Body of pancreas (tissue), 4 donors: ENCODE measurements around the gene C5orf15. TPM values are rescaled to one million over a fixed set of nuclear protein-coding genes. Genes with fewer than 3 reads are reported as not detected.
"Not testable (repeated sequence)": the region's sequence is repeated elsewhere in the genome, so short reads cannot be mapped to it uniquely, and the experiment has no call there.

Experiments
- ATAC-seq: fragments of 150-250 bp; one replicate; pipeline ENCODE4 v1.9.1; 2016
- DNase-seq, 4 donors: peaks; one replicate each; pipeline ENCODE4 v3.0.0-alpha.2; 2019
- H3K27ac ChIP-seq, 4 donors: fragments of 200-600 bp; sonication (generic); 1 replicate in 3 of 4; 2 replicates in 1 of 4; pipeline versions ENCODE4 v1.5.1 to v1.6.1; 2016 to 2019; ENCODE audit warnings: mild to moderate bottlenecking in 1 of 4, mixed read lengths in 1 of 4, moderate library complexity in 1 of 4
- H3K27me3 ChIP-seq, 2 donors: fragments of 200-600 bp; sonication (generic); one replicate each; pipeline ENCODE4 v1.6.0; 2016; ENCODE audit warnings: mild to moderate bottlenecking in 1 of 2
- H3K36me3 ChIP-seq, 2 donors: fragments of 200-600 bp; sonication (generic); replicated peaks in 1 of 2; 2 replicates each; pipeline ENCODE4 v1.5.1; 2016; ENCODE audit warnings: low read depth in 2 of 2; ENCODE audit not compliant: insufficient read depth in 1 of 2
- H3K4me1 ChIP-seq: fragments of 200-600 bp; sonication (generic); one replicate; pipeline ENCODE4 v1.6.0; 2016
- H3K4me3 ChIP-seq, 2 donors: fragments of 200-600 bp; sonication (generic); 1 replicate in 1 of 2; 2 replicates in 1 of 2; pipeline ENCODE4 v1.5.1; 2016 to 2019
- H3K9me3 ChIP-seq, 3 donors: fragments of 200-600 bp; sonication (generic); 1 replicate in 2 of 3; 2 replicates in 1 of 3; pipeline ENCODE4 v1.5.1; 2016
- CTCF ChIP-seq, 7 experiments: fragments of 450-650 bp in 4 of 7; fragments of 200-600 bp in 3 of 7; sonication (generic) in 3 of 7; IDR thresholded peaks; one replicate each; pipeline ENCODE4 v1.5.1; 2016 to 2019; ENCODE audit warnings: antibody characterized with exemption in 7 of 7
- POLR2A ChIP-seq, 3 donors: fragments of 450-650 bp; IDR thresholded peaks; one replicate each; pipeline ENCODE4 v1.6.1; 2016; ENCODE audit warnings: antibody characterized with exemption in 3 of 3, mild to moderate bottlenecking in 2 of 3
- WGBS, 2 donors: methylation state at CpG; one replicate each; pipeline ENCODE4 v1.1.5; 2017; 5-methylcytosine and 5-hydroxymethylcytosine counted together
- intact Hi-C: fragments of 100-400 bp; cut with DNase I; formaldehyde crosslinking; loops from one replicate; pipeline ENCODE4 v1.15.1; 2023
- total RNA-seq, 2 donors: library from RNA; depleted of rRNA; stranded (reverse); fragments of >200 nt; gene quantifications; one replicate each; pipeline ENCODE4 v1.1.0, GENCODE V29; 2016

The C5orf15 gene
- total RNA-seq, 2 donors from 2014 or later, result 20.4 to 28.0 TPM

- 21 to 64% methylated on average over 1 of the region's 1 CpG for WGBS, 2 donors
- DNase-seq, result no peak
- peaks cover 0 to 2% of the 10 kb centered on the region in 2 donors for H3K36me3 ChIP-seq
- TF ChIP-seq CTCF (IDR thresholded peaks at IDR 0.05) (no peak), POLR2A (IDR thresholded peaks at IDR 0.05) (no peak)
- intact Hi-C loops, result no loop called here
- no peak for ATAC-seq
- H3K27me3 ChIP-seq, result no peaks in the 10 kb centered on the region
- H3K27ac ChIP-seq, result no peak overlapping the region
- no peaks in the 10 kb centered on the region for H3K4me1 ChIP-seq
- no peaks in the 10 kb centered on the region for H3K9me3 ChIP-seq
- H3K4me3 ChIP-seq, result no peak overlapping the region
Measured at GRCh38 chr5:133981714-133982113, 13.3 kb upstream of the C5orf15 start.

DNA sequence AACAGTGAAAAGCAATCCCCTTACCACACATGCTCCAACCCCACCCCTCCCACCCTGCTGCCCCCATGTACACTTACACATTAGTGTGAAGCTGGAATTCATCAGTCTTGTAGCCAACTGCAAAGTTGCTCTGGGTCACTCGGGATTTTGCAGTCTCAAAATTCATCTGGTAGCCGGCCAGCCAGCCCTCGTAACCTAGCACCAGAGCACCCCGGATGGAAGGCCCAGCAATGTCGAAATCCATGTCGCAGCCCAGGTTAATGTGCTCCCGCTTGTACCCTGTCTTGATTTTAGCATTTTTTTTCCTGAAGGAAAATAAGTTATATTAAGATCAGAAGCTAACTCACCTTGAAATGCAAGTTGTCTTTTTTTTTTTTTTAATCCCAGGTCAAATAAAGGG is 12.2 kb upstream of the C5orf15 start:
- Histone ChIP-seq H3K27me3 (no peaks in the 10 kb centered on the region), H3K9me3 (no peaks in the 10 kb centered on the region), H3K4me1 (no peaks in the 10 kb centered on the region), H3K36me3 (peaks cover 0 to 5% of the 10 kb centered on the region in 2 donors), H3K4me3 (no peak overlapping the region), H3K27ac (no peak overlapping the region)
- DNase-seq, result no peak
- no peak for ATAC-seq
- intact Hi-C loops, result no loop called here
- no peak for TF ChIP-seq CTCF (IDR thresholded peaks at IDR 0.05)
- no peak for TF ChIP-seq POLR2A (IDR thresholded peaks at IDR 0.05)
- 87 to 92% methylated on average over 7 of the region's 7 CpGs for WGBS, 2 donors

- no peak overlapping the region for H3K4me3 ChIP-seq
- no peaks in the 10 kb centered on the region for H3K9me3 ChIP-seq
- intact Hi-C loops, result no loop called here
- peaks cover 0 to 12% of the 10 kb centered on the region in 2 donors for H3K36me3 ChIP-seq
- ATAC-seq (no peak), DNase-seq (no peak)
- 91 to 96% methylated on average over 3 of the region's 3 CpGs for WGBS, 2 donors
- H3K4me1 ChIP-seq, result no peaks in the 10 kb centered on the region
- TF ChIP-seq POLR2A (IDR thresholded peaks at IDR 0.05), result no peak
- no peak for TF ChIP-seq CTCF (IDR thresholded peaks at IDR 0.05)
- H3K27ac ChIP-seq, result no peak overlapping the region
- H3K27me3 ChIP-seq, result no peaks in the 10 kb centered on the region
Measured at GRCh38 chr5:133978943-133979342, 10.5 kb upstream of the C5orf15 start.

- H3K27me3 ChIP-seq, result no peaks in the 10 kb centered on the region
- no peaks in the 10 kb centered on the region for H3K9me3 ChIP-seq
- no peak for DNase-seq
- H3K27ac ChIP-seq, result no peak overlapping the region
- 81 to 89% methylated on average over 1 of the region's 1 CpG for WGBS, 2 donors
- no peaks in the 10 kb centered on the region for H3K4me1 ChIP-seq
- no peak overlapping the region for H3K4me3 ChIP-seq
- TF ChIP-seq POLR2A (IDR thresholded peaks at IDR 0.05), result no peak
- TF ChIP-seq CTCF (IDR thresholded peaks at IDR 0.05), result no peak
- no peak for ATAC-seq
- peaks cover 0 to 12% of the 10 kb centered on the region in 2 donors for H3K36me3 ChIP-seq
- intact Hi-C loops, result no loop called here
Measured at GRCh38 chr5:133977858-133978257, 9.4 kb upstream of the C5orf15 start.

DNA sequence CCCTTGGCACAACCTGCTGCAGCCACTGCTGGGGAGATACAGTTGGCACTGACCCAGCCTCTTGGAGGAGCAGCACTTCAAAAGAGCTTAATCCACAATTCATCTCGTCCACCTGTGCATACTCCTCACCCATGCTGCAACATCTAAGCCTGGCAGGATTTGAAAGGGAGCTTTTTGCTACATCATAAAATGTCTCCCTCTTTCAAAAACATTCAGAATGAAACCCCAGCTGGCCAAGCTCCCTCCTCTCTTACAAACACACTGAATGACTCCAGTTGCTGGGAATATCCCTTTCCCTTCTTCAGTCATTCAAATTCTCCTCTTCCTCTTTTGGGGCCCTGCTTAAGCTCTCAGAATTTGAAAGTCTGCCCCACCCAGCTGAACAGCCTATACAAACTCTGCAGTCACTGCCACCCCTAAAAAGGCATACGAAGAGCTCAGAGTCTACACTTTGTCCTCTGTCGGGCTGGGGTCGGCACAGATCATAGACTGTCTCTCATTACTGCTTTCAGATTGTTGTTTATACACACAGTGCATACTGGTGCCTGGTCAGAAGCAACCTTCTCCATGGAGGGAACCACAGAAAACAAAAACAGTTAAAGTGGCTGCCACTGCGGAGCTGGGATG is 8.8 kb upstream of the C5orf15 start:
- 69 to 84% methylated on average over 5 of the region's 5 CpGs for WGBS, 2 donors
- TF ChIP-seq POLR2A (IDR thresholded peaks at IDR 0.05) (no peak), CTCF (IDR thresholded peaks at IDR 0.05) (no peak)
- intact Hi-C loops, result no loop called here
- no peak for DNase-seq
- H3K4me3 ChIP-seq, result no peak overlapping the region
- peaks cover 0 to 12% of the 10 kb centered on the region in 2 donors for H3K36me3 ChIP-seq
- no peaks in the 10 kb centered on the region for H3K4me1 ChIP-seq
- H3K27me3 ChIP-seq, result no peaks in the 10 kb centered on the region
- H3K27ac ChIP-seq, result no peak overlapping the region
- no peak for ATAC-seq
- no peaks in the 10 kb centered on the region for H3K9me3 ChIP-seq

DNA sequence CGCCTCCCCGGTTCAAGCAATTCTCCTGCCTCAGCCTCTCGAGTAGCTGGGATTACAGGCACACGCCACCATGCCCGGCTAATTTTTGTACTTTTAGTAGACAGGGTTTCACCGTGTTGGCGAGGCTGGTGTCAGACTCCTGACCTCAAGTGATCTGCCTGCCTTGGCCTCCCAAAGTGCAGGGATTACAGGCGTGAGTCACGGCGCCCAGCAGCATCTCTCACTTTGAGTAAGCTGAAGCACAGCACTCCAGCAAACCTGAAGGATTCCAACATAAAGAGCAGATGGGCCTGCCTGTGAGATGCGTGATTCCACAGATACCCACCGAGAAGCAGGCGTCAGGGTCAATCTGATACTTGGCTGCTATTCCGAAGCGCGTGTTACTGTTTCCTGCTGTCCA is 7.1 kb upstream of the C5orf15 start:
- WGBS, 2 donors, result 90 to 94% methylated on average over 12 to 13 of the region's 16 CpGs
- H3K36me3 ChIP-seq, intact Hi-C loops: not testable (repeated sequence)

More for the DNA sequence above, 7.1 kb upstream of the C5orf15 start:
- H3K4me3 ChIP-seq, H3K9me3 ChIP-seq, H3K27me3 ChIP-seq, DNase-seq, ATAC-seq, H3K27ac ChIP-seq, H3K4me1 ChIP-seq: not testable (repeated sequence)
